SU-DHL-6 (cell line): Measurements from ENCODE around the gene EPHA6.

Source experiments
- EZH2phosphoT487 ChIP-seq: fragments of 200-600 bp; sonication (generic), shearing (Covaris generic); conservative IDR thresholded peaks from 2 replicates; pipeline ENCODE4 v1.6.1; 2018; ENCODE audit warnings: mild to moderate bottlenecking, antibody characterized with exemption, low read length, moderate library complexity, mixed read lengths
- TF ChIP-seq, protein P1 (sequence below): fragments of 200-600 bp; sonication (generic); IDR thresholded peaks from one replicate; pipeline ENCODE4 v1.5.1; 2017; ENCODE audit warnings: antibody characterized with exemption, mild to moderate bottlenecking, low read length, moderate library complexity; ENCODE audit not compliant: insufficient read depth, poor library complexity, severe bottlenecking

DNA sequence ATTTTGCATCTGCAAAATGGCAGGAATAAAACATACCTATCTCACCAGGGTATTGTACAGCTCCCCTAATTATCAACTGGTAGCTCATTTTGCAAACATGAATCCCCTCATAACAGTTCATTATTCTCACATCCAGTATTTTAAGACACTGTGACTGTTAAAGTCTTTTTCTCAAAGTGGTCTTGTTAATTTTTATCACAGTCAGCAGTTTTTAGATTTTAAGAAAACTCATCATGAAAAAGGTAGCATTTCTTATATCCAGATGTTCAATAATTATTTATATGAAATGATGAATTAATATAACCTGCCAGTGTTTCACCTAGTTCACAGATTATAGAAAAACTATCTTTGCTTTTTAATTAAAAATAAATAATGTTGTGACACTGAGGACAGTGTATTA, 595.2 kb downstream of the EPHA6 start:
- TF ChIP-seq, protein P1, sequence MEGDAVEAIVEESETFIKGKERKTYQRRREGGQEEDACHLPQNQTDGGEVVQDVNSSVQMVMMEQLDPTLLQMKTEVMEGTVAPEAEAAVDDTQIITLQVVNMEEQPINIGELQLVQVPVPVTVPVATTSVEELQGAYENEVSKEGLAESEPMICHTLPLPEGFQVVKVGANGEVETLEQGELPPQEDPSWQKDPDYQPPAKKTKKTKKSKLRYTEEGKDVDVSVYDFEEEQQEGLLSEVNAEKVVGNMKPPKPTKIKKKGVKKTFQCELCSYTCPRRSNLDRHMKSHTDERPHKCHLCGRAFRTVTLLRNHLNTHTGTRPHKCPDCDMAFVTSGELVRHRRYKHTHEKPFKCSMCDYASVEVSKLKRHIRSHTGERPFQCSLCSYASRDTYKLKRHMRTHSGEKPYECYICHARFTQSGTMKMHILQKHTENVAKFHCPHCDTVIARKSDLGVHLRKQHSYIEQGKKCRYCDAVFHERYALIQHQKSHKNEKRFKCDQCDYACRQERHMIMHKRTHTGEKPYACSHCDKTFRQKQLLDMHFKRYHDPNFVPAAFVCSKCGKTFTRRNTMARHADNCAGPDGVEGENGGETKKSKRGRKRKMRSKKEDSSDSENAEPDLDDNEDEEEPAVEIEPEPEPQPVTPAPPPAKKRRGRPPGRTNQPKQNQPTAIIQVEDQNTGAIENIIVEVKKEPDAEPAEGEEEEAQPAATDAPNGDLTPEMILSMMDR, result no peak
- TF ChIP-seq EZH2phosphoT487, result no peak
